CD4-positive, alpha-beta T cell treated with Interleukin-10 for 1 hour (primary cell): ENCODE results near the gene GNPDA2.
A peak's percentile ranks its signal among the peaks of the same experiment; 100 is the strongest.
"Not testable (repeated sequence)": the region's sequence is repeated elsewhere in the genome, so short reads cannot be mapped to it uniquely, and the experiment has no call there.

Experiments used
- DNase-seq: peaks from one replicate; pipeline ENCODE4 v3.0.0-alpha.2; 2020

GNPDA2 gene

GRCh38 chr4:44726038-44726871 lies at the start of gene GNPDA2:
Gene GNPDA2, minus strand, starts transcription at chr4:44726556. Its CDS starts 4,349 bp downstream, at chr4:44722207.
- peak; percentile 86 for DNase-seq

- DNase-seq = no peak
Measured at GRCh38 chr4:44772340-44772739, 46.0 kb upstream of the GNPDA2 start.

- DNase-seq = no peak
Measured at GRCh38 chr4:44771789-44772188, 45.4 kb upstream of the GNPDA2 start.

- DNase-seq = no peak
Measured at GRCh38 chr4:44766453-44766852, 40.1 kb upstream of the GNPDA2 start.

- DNase-seq = no peak
Measured at GRCh38 chr4:44765116-44765515, 38.8 kb upstream of the GNPDA2 start.

GRCh38 chr4:44761306-44761705 lies 35.0 kb upstream of the GNPDA2 start:
- no peak for DNase-seq

GRCh38 chr4:44760142-44760898 lies 34.0 kb upstream of the GNPDA2 start:
- DNase-seq = peak; percentile 42

- DNase-seq = no peak
Measured at GRCh38 chr4:44756559-44756958, 30.2 kb upstream of the GNPDA2 start.

GRCh38 chr4:44740201-44740600 lies 13.8 kb upstream of the GNPDA2 start:
- no peak for DNase-seq

- no peak for DNase-seq
Measured at GRCh38 chr4:44738615-44739014, 12.3 kb upstream of the GNPDA2 start.

- no peak for DNase-seq
Measured at GRCh38 chr4:44736900-44737299, 10.5 kb upstream of the GNPDA2 start.

GRCh38 chr4:44728694-44729093 lies 2.3 kb upstream of the GNPDA2 start:
- not testable (repeated sequence) for DNase-seq

- DNase-seq = no peak
Measured at GRCh38 chr4:44727471-44727870, 1.1 kb upstream of the GNPDA2 start.

- DNase-seq = no peak
Measured at GRCh38 chr4:44725726-44726037, 674 bp downstream of the GNPDA2 start.

- DNase-seq = no peak
Measured at GRCh38 chr4:44725166-44725565, 1.2 kb downstream of the GNPDA2 start.

- DNase-seq = no peak
Measured at GRCh38 chr4:44722001-44722400, 4.4 kb downstream of the GNPDA2 start.

GRCh38 chr4:44720371-44720770 lies 6.0 kb downstream of the GNPDA2 start:
- no peak for DNase-seq

- DNase-seq = no peak
Measured at GRCh38 chr4:44716597-44716996, 9.8 kb downstream of the GNPDA2 start.

- DNase-seq = no peak
Measured at GRCh38 chr4:44713125-44713524, 13.2 kb downstream of the GNPDA2 start.

- DNase-seq = no peak
Measured at GRCh38 chr4:44704673-44705072, 21.7 kb downstream of the GNPDA2 start.

GRCh38 chr4:44701037-44701436 lies 25.3 kb downstream of the GNPDA2 start:
- DNase-seq = no peak

- no peak for DNase-seq
Measured at GRCh38 chr4:44700427-44700826, 25.9 kb downstream of the GNPDA2 start.

GRCh38 chr4:44684648-44685047 lies 41.7 kb downstream of the GNPDA2 start:
- DNase-seq = no peak

- DNase-seq = no peak
Measured at GRCh38 chr4:44679060-44679459, 47.3 kb downstream of the GNPDA2 start.
